IMR-90 (cell line): ENCODE measurements around the gene SPTB. TPM values are rescaled to one million over a fixed set of nuclear protein-coding genes. Genes with fewer than 3 reads are reported as not detected.

Experiments
- ATAC-seq: fragments of 200-7000 bp; cut with Tn5 transposase; 2 replicates; pipeline ENCODE4 v1.9.1; 2020; ENCODE audit warnings: low read depth, mild to moderate bottlenecking, moderate library complexity
- BruUV-seq: library from RNA; stranded (reverse); fragments of 400-500 nt; replicated peaks from 2 replicates; lab custom pipeline; 2021; lab: Mats Ljungman, UMichigan
- CTCF ChIA-PET: fragments of 300-600 bp; formaldehyde crosslinking; extraction: SDS; loops from one replicate; lab custom pipeline; 2021; ENCODE audit warnings: antibody characterized with exemption; lab: Yijun Ruan, JAX
- POLR2A ChIA-PET: fragments of 300-600 bp; sonication (Branson Sonifier 250); formaldehyde crosslinking; loops from one replicate; lab custom pipeline; 2022; ENCODE audit warnings: antibody characterized with exemption; ENCODE audit not compliant: unreplicated experiment; lab: Charles Lee
- DNase-seq: peaks from one replicate; pipeline ENCODE4 v3.0.0; 2013
- H2AFZ ChIP-seq: replicated peaks from 2 replicates; pipeline ENCODE3; 2013; ENCODE audit warnings: low read length, mild to moderate bottlenecking; ENCODE audit not compliant: poor library complexity
- H2AK5ac ChIP-seq: 2 replicates; pipeline ENCODE4 v1.6.1; 2013; ENCODE audit warnings: low read depth, low read length, inconsistent platforms
- H2AK9ac ChIP-seq: replicated peaks from 2 replicates; pipeline ENCODE3; 2013; ENCODE audit warnings: mild to moderate bottlenecking, low read depth, low read length, moderate library complexity; ENCODE audit not compliant: poor library complexity
- H2BK120ac ChIP-seq: 2 replicates; pipeline ENCODE4 v1.6.1; 2013; ENCODE audit warnings: low read depth, low read length, inconsistent platforms
- H2BK15ac ChIP-seq: 3 replicates; pipeline ENCODE4 v1.6.1; 2013; ENCODE audit warnings: low read depth, low read length, inconsistent platforms
- H2BK20ac ChIP-seq: 2 replicates; pipeline ENCODE4 v1.6.1; 2013; ENCODE audit warnings: low read depth, mild to moderate bottlenecking, inconsistent platforms, low read length, moderate library complexity
- H2BK5ac ChIP-seq: 2 replicates; pipeline ENCODE4 v1.6.1; 2013; ENCODE audit warnings: mild to moderate bottlenecking, low read depth, low read length, inconsistent platforms; ENCODE audit not compliant: poor library complexity, severe bottlenecking
- H3K14ac ChIP-seq: replicated peaks from 2 replicates; pipeline ENCODE4 v1.6.1; 2013; ENCODE audit warnings: low read depth, low read length, inconsistent platforms
- H3K18ac ChIP-seq: 2 replicates; pipeline ENCODE4 v1.6.1; 2013; ENCODE audit warnings: low read depth, low read length, control low read depth
- H3K23ac ChIP-seq: 2 replicates; pipeline ENCODE4 v1.6.1; 2013; ENCODE audit warnings: low read depth, low read length, inconsistent platforms
- H3K27ac ChIP-seq: 2 replicates; pipeline ENCODE4 v1.5.1; 2013; ENCODE audit warnings: mild to moderate bottlenecking, control low read depth, low read length; ENCODE audit not compliant: insufficient read depth
- H3K27me3 ChIP-seq: 2 replicates; pipeline ENCODE4 v1.6.1; 2013; ENCODE audit warnings: low read length; ENCODE audit not compliant: control insufficient read depth, insufficient read depth
- H3K36me3 ChIP-seq: 2 replicates; pipeline ENCODE4 v1.6.1; 2013; ENCODE audit warnings: low read length, mixed read lengths; ENCODE audit not compliant: control insufficient read depth, insufficient read depth
- H3K4ac ChIP-seq: 2 replicates; pipeline ENCODE4 v1.6.1; 2013; ENCODE audit warnings: low read depth, low read length, inconsistent platforms
- H3K4me1 ChIP-seq: 2 replicates; pipeline ENCODE4 v1.6.1; 2013; ENCODE audit warnings: low read length, mixed read lengths; ENCODE audit not compliant: control insufficient read depth, insufficient read depth
- H3K4me2 ChIP-seq: 2 replicates; pipeline ENCODE4 v1.6.1; 2013; ENCODE audit warnings: low read depth, mild to moderate bottlenecking, control low read depth, low read length, moderate library complexity
- H3K4me3 ChIP-seq: 2 replicates; pipeline ENCODE4 v1.5.1; 2013; ENCODE audit warnings: low read depth, mild to moderate bottlenecking, control low read depth, low read length, moderate library complexity; ENCODE audit not compliant: insufficient read depth
- H3K56ac ChIP-seq: 2 replicates; pipeline ENCODE4 v1.6.1; 2013; ENCODE audit warnings: low read length, inconsistent platforms; ENCODE audit not compliant: insufficient read depth; ENCODE audit errors: extremely low read depth
- H3K79me1 ChIP-seq, 2 experiments: 2 replicates each; pipeline ENCODE4 v1.6.1; 2013; ENCODE audit warnings: low read length in 2 of 2, inconsistent platforms in 1 of 2, low read depth in 1 of 2
- H3K9ac ChIP-seq: 2 replicates; pipeline ENCODE4 v1.6.1; 2013; ENCODE audit warnings: low read depth, low read length, control low read depth
- H3K9me1 ChIP-seq: 2 replicates; pipeline ENCODE4 v1.6.1; 2013; ENCODE audit warnings: low read length, inconsistent platforms; ENCODE audit not compliant: insufficient read depth
- H3K9me3 ChIP-seq: 2 replicates; pipeline ENCODE4 v1.6.1; 2013; ENCODE audit warnings: low read length; ENCODE audit not compliant: control insufficient read depth, insufficient read depth
- H4K20me1 ChIP-seq: 2 replicates; pipeline ENCODE4 v1.6.1; 2013; ENCODE audit warnings: low read length, inconsistent platforms; ENCODE audit not compliant: insufficient read depth
- H4K5ac ChIP-seq: 2 replicates; pipeline ENCODE4 v1.6.1; 2013; ENCODE audit warnings: mild to moderate bottlenecking, low read depth, low read length, control low read depth
- H4K8ac ChIP-seq, 2 experiments: 2 replicates each; pipeline ENCODE4 v1.6.1; 2013; ENCODE audit warnings: low read depth in 2 of 2, low read length in 2 of 2, control low read depth in 1 of 2, inconsistent platforms in 1 of 2
- H4K91ac ChIP-seq: 2 replicates; pipeline ENCODE4 v1.6.1; 2013; ENCODE audit warnings: low read depth, low read length, inconsistent platforms; ENCODE audit not compliant: insufficient read depth
- CEBPB ChIP-seq: IDR thresholded peaks from 2 replicates; pipeline ENCODE4 v1.6.1; 2012; ENCODE audit warnings: low read depth, low read length, improper control_type of control experiment
- MXI1 ChIP-seq: IDR thresholded peaks from 2 replicates; pipeline ENCODE4 v1.6.1; 2012; ENCODE audit warnings: low read depth, mild to moderate bottlenecking, low read length, moderate library complexity, borderline replicate concordance
- WGBS, 2 experiments: methylation state at CpG; one replicate each; pipeline versions ENCODE4 v1.1.5 to v1.1.7; 2013; ENCODE audit warnings: missing lambda C conversion rate in 2 of 2; ENCODE audit not compliant: insufficient read length in 1 of 2; ENCODE audit errors: extremely low coverage in 2 of 2; 5-methylcytosine and 5-hydroxymethylcytosine counted together
- dilution Hi-C: fragments of 300-500 bp; cut with HindIII; formaldehyde crosslinking; loops from one replicate; pipeline ENCODE4 v1.14.3; 2018; ENCODE audit warnings: low sequenced_read_pairs; ENCODE audit not compliant: unreplicated experiment
- in situ Hi-C: fragments of 300-500 bp; cut with MboI; formaldehyde crosslinking; loops from 3 replicates; pipeline ENCODE4 v1.14.3; 2019; ENCODE audit warnings: low sequenced_read_pairs, inconsistent platforms, mixed read lengths
- intact Hi-C: fragments of 100-400 bp; cut with micrococcal nuclease; formaldehyde crosslinking; loops from 2 replicates; pipeline ENCODE4 v1.10.0; 2022
- polyA plus RNA-seq, 3 experiments: library from polyadenylated mRNA; depleted of rRNA; stranded (reverse); fragments of >200 nt; gene quantifications; 2 replicates each; pipeline ENCODE4 v1.2.3, GENCODE V29; 2012; ENCODE audit warnings: low replicate concordance in 1 of 3
- total RNA-seq: library from RNA; depleted of rRNA; stranded (reverse); fragments of >200 nt; gene quantifications from 2 replicates; pipeline ENCODE4 v1.2.3, GENCODE V29; 2012

SPTB gene
- total and polyA plus RNA-seq, 2 of the 4 experiments (the other 2 are of a cell fraction), result under 0.01 to 0.07 TPM

DNA sequence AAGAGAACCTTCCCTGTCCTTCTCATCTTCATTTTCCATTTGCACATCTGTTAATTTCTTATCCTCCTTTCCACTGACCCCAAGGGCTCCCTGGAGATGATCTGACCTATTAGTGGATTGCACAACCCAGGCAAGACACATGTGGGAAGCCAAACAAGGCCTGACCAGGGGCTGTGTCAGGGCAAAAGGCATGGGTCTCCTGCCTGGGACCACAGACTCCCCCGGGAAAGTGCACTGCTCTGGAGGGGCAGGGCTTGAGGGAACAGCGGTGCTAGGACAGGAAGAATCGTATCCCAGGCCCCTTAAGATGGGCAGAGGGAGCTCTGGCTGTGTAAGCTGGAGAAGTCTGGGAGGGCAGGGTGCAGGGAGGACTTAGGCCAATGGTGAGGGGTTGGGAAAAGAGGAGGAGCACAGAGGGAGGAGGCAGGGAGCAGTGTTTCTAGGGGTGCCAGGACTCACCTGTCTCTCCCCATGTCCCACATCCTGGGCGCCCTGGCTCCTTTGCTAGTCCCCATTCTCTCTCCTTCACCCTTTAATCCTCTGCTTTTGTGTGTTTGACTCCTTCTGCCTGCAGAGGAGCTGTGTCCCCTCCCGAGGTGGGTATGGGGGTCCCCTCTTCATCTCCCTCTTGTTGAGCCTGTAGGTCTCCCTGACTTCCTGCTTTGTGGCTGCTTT lies 150.2 kb downstream of the SPTB start:
- no peak overlapping the region for H2BK120ac ChIP-seq
- no peak overlapping the region for H3K9ac ChIP-seq
- no TSS peak for BruUV-seq
- TF ChIP-seq MXI1, result no peak
- TF ChIP-seq CEBPB, result peak; percentile 28; the same call in 1 of the 2 replicates
- no peak overlapping the region for H2BK5ac ChIP-seq
- no peak overlapping the region for H2BK20ac ChIP-seq
- H2AK9ac ChIP-seq, result no peak overlapping the region
- H4K91ac ChIP-seq, result no peak overlapping the region
- peaks cover 28% of the 10 kb centered on the region for H3K36me3 ChIP-seq
- DNase-seq (no peak), ATAC-seq (no peak)
- no peak overlapping the region for H3K27ac ChIP-seq
- H3K4me1 ChIP-seq, result peaks cover 2% of the 10 kb centered on the region
- ChIA-PET POLR2A (no interaction called here), CTCF (no interaction called here)
- peaks cover 0 to 7% of the 10 kb centered on the region in 2 experiments; a peak in 2 of 4 replicates for H3K79me1 ChIP-seq
- H3K4me2 ChIP-seq, result no peak overlapping the region
- H3K4ac ChIP-seq, result no peak overlapping the region
- peaks cover 6% of the 10 kb centered on the region; the same call in 1 of the 2 replicates for H3K9me1 ChIP-seq
- H3K18ac ChIP-seq, result no peak overlapping the region
- H4K20me1 ChIP-seq, result no peaks in the 10 kb centered on the region
- in situ Hi-C loops, result no loop called here
- no peak overlapping the region for H4K5ac ChIP-seq
- no peak overlapping the region for H3K56ac ChIP-seq
- no peak overlapping the region for H2AK5ac ChIP-seq
- intact Hi-C loops, result no loop called here
- no peak overlapping the region for H4K8ac ChIP-seq
- no peak overlapping the region for H3K4me3 ChIP-seq
- dilution Hi-C loops, result no loop called here
- no peaks in the 10 kb centered on the region for H3K27me3 ChIP-seq
- H3K23ac ChIP-seq, result no peak overlapping the region
- no CpG with 5 or more reads among the region's 5 CpGs for WGBS, 2 experiments
- no peaks in the 10 kb centered on the region for H3K9me3 ChIP-seq
- no peak overlapping the region for H3K14ac ChIP-seq
- no peak overlapping the region for H2BK15ac ChIP-seq
- H2AFZ ChIP-seq, result no peak overlapping the region
